OCI-LY7 (cell line): Measurements from ENCODE around the gene CEP112. TPM values are rescaled to one million over a fixed set of nuclear protein-coding genes. Genes with fewer than 3 reads are reported as not detected.

Experiments
- BruUV-seq: library from RNA; stranded (reverse); fragments of 400-500 nt; replicated peaks from 2 replicates; lab custom pipeline; 2021; lab: Mats Ljungman, UMichigan
- CTCF ChIA-PET: fragments of 300-600 bp; sonication (Branson Sonifier 250); formaldehyde crosslinking; loops from one replicate; lab custom pipeline; 2022; ENCODE audit warnings: antibody characterized with exemption; ENCODE audit not compliant: unreplicated experiment; lab: Charles Lee
- POLR2A ChIA-PET: fragments of 300-600 bp; sonication (Branson Sonifier 250); formaldehyde crosslinking; loops from one replicate; lab custom pipeline; 2022; ENCODE audit warnings: antibody characterized with exemption; lab: Charles Lee
- DNase-seq: peaks from one replicate; pipeline ENCODE4 v3.0.0-alpha.2; 2015; ENCODE audit warnings: low spot score
- H2AFZ ChIP-seq: fragments of 200-600 bp; sonication (generic), shearing (Covaris generic); 2 replicates; pipeline ENCODE4 v1.6.1; 2014; ENCODE audit warnings: mild to moderate bottlenecking, antibody characterized with exemption, low read length, moderate library complexity
- H3K27ac ChIP-seq: fragments of 200-600 bp; sonication (generic); 2 replicates; pipeline ENCODE4 v1.5.1; 2014; ENCODE audit warnings: mixed run types, low read depth, mild to moderate bottlenecking, moderate library complexity, low read length, inconsistent platforms; ENCODE audit not compliant: poor library complexity, severe bottlenecking
- H3K36me3 ChIP-seq: fragments of 200-600 bp; sonication (generic); 2 replicates; pipeline ENCODE4 v1.6.1; 2014; ENCODE audit warnings: mild to moderate bottlenecking, antibody characterized with exemption, low read length, moderate library complexity, mixed read lengths; ENCODE audit not compliant: insufficient read depth
- H3K4me1 ChIP-seq: fragments of 200-600 bp; sonication (generic); 2 replicates; pipeline ENCODE4 v1.5.1; 2014; ENCODE audit warnings: mild to moderate bottlenecking, low read length; ENCODE audit not compliant: insufficient read depth, poor library complexity, severe bottlenecking
- H3K4me2 ChIP-seq: fragments of 200-600 bp; sonication (generic); 2 replicates; pipeline ENCODE4 v1.6.1; 2014; ENCODE audit warnings: mild to moderate bottlenecking, low read length
- H3K4me3 ChIP-seq: fragments of 200-600 bp; sonication (generic); 2 replicates; pipeline ENCODE4 v1.5.1; 2014; ENCODE audit warnings: mild to moderate bottlenecking, low read depth, low read length; ENCODE audit not compliant: poor library complexity, severe bottlenecking
- H3K79me2 ChIP-seq: fragments of 200-600 bp; sonication (generic); 2 replicates; pipeline ENCODE4 v1.6.1; 2016; ENCODE audit warnings: low read depth, mild to moderate bottlenecking, low read length, moderate library complexity, mixed read lengths; ENCODE audit not compliant: insufficient read depth
- H3K9me2 ChIP-seq: fragments of 200-600 bp; sonication (generic); 2 replicates; pipeline ENCODE4 v1.6.1; 2016; ENCODE audit warnings: mild to moderate bottlenecking, low read length, mixed read lengths; ENCODE audit not compliant: insufficient read depth
- H3K9me3 ChIP-seq: fragments of 200-600 bp; sonication (generic); 2 replicates; pipeline ENCODE4 v1.6.1; 2014; ENCODE audit warnings: mild to moderate bottlenecking, mixed run types, low read length, mixed read lengths
- H4K20me1 ChIP-seq: fragments of 200-600 bp; sonication (generic); 2 replicates; pipeline ENCODE4 v1.6.1; 2014; ENCODE audit warnings: mild to moderate bottlenecking, antibody characterized with exemption, low read length, moderate library complexity, mixed read lengths; ENCODE audit not compliant: insufficient read depth
- EZH2phosphoT487 ChIP-seq: fragments of 200-600 bp; sonication (generic); IDR thresholded peaks from 2 replicates; pipeline ENCODE4 v1.6.1; 2018; ENCODE audit warnings: low read depth, borderline replicate concordance, mild to moderate bottlenecking, mixed run types, antibody characterized with exemption, low read length, moderate library complexity, mixed read lengths
- intact Hi-C: fragments of 100-400 bp; cut with micrococcal nuclease; formaldehyde crosslinking; loops from one replicate; pipeline ENCODE4 v1.10.0; 2022; ENCODE audit not compliant: unreplicated experiment
- total RNA-seq, 2 experiments: library from RNA; depleted of rRNA in 1 of 2; stranded (reverse); fragments of >200 nt in 1 of 2; shearing (Covaris generic) in 1 of 2; gene quantifications; 2 replicates each; pipeline ENCODE4 v1.2.3, GENCODE V29; 2014 to 2022
- TF ChIP-seq, protein P1 (sequence below): fragments of 200-600 bp; sonication (generic); conservative IDR thresholded peaks from 2 replicates; pipeline ENCODE4 v1.5.1; 2014; ENCODE audit warnings: mild to moderate bottlenecking, antibody characterized with exemption, low read length, moderate library complexity, mixed read lengths

The CEP112 gene
- total RNA-seq, 2 experiments from 2014 or later = 2.7 to 6.9 TPM

DNA sequence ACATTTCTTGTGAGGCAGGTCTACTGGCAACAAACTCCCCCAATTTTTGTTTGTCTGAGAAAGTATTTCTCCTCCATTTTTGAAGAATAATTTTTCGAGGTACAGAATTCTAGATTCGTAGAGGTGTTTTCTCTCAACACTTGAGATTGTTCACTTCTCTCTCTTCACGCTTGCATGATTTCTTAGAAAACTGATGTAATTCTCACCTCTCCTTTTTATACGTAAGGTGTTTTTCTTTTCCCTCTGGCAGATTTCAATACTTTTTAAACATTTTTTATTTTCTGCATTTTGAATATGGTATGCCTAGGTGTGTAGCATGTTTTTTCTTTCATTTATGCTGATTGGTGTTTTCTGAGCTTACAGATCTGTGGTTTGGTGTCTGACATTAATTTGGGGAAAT is 429.0 kb downstream of the CEP112 start:
- H3K9me2 ChIP-seq = no peaks in the 10 kb centered on the region
- no peaks in the 10 kb centered on the region for H4K20me1 ChIP-seq
- BruUV-seq = no TSS peak
- H3K4me3 ChIP-seq = no peak overlapping the region
- no peaks in the 10 kb centered on the region for H3K9me3 ChIP-seq
- no peak overlapping the region for H3K4me2 ChIP-seq
- no peaks in the 10 kb centered on the region for H3K79me2 ChIP-seq
- no peaks in the 10 kb centered on the region for H3K4me1 ChIP-seq
- no peaks in the 10 kb centered on the region for H3K36me3 ChIP-seq
- no peak overlapping the region for H3K27ac ChIP-seq
- ChIA-PET POLR2A (no interaction called here), CTCF (no interaction called here)
- no peak for DNase-seq
- no peak overlapping the region for H2AFZ ChIP-seq
- intact Hi-C loops = no loop called here
- TF ChIP-seq, protein P1, sequence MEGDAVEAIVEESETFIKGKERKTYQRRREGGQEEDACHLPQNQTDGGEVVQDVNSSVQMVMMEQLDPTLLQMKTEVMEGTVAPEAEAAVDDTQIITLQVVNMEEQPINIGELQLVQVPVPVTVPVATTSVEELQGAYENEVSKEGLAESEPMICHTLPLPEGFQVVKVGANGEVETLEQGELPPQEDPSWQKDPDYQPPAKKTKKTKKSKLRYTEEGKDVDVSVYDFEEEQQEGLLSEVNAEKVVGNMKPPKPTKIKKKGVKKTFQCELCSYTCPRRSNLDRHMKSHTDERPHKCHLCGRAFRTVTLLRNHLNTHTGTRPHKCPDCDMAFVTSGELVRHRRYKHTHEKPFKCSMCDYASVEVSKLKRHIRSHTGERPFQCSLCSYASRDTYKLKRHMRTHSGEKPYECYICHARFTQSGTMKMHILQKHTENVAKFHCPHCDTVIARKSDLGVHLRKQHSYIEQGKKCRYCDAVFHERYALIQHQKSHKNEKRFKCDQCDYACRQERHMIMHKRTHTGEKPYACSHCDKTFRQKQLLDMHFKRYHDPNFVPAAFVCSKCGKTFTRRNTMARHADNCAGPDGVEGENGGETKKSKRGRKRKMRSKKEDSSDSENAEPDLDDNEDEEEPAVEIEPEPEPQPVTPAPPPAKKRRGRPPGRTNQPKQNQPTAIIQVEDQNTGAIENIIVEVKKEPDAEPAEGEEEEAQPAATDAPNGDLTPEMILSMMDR = no peak

GRCh38 chr17:65759532-65759931 is 432.4 kb downstream of the CEP112 start:
- Histone ChIP-seq H3K9me3 (no peaks in the 10 kb centered on the region), H3K27ac (no peak overlapping the region), H3K4me2 (no peak overlapping the region), H3K4me3 (no peak overlapping the region), H3K4me1 (no peaks in the 10 kb centered on the region), H3K36me3 (no peaks in the 10 kb centered on the region), H3K9me2 (no peaks in the 10 kb centered on the region), H4K20me1 (no peaks in the 10 kb centered on the region), H2AFZ (no peak overlapping the region), H3K79me2 (no peaks in the 10 kb centered on the region)
- ChIA-PET CTCF (no interaction called here), POLR2A (no interaction called here)
- no peak for DNase-seq
- TF ChIP-seq EZH2phosphoT487 = no peak
- TF ChIP-seq, protein P1 = no peak
- no TSS peak for BruUV-seq
- intact Hi-C loops = no loop called here

DNA sequence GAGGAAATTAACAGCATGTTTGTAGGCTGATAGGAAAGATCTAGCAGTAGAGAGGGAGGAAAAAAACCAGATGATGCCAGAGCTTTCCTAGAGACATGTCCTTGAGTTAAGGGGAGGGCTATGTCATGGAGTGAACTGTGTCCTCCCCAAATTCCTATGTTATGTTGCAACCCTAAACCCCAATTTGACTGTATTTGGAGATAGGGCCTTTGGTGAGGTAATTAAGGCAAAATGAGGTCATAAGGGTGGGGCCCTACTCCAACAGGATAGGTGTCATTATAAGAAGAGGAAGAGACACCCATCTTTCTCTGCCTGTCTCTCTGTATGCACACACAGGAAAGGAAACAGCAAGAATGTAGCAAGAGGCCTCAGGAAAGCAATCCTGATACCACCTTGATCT is 435.2 kb downstream of the CEP112 start:
- ChIA-PET POLR2A (no interaction called here), CTCF (no interaction called here)
- Histone ChIP-seq H3K9me2 (no peaks in the 10 kb centered on the region), H3K27ac (no peak overlapping the region), H3K9me3 (no peaks in the 10 kb centered on the region), H4K20me1 (no peaks in the 10 kb centered on the region), H3K36me3 (no peaks in the 10 kb centered on the region), H3K4me2 (no peak overlapping the region), H2AFZ (no peak overlapping the region), H3K4me1 (no peaks in the 10 kb centered on the region), H3K79me2 (no peaks in the 10 kb centered on the region), H3K4me3 (no peak overlapping the region)
- DNase-seq = no peak
- no TSS peak for BruUV-seq
- intact Hi-C loops = no loop called here
- TF ChIP-seq, protein P1 = no peak
- TF ChIP-seq EZH2phosphoT487 = no peak
